Stimulated activated CD4-positive, alpha-beta T cell treated with anti-CD3 and anti-CD28 coated beads, TNF-alpha, amount 100 ng/mL, for 4 hours (primary cell): ENCODE measurements around the gene USP22.

Source experiments
- DNase-seq, 3 experiments: peaks; one replicate each; pipeline ENCODE4 v3.0.0-alpha.2; 2020; ENCODE audit warnings: low read depth in 3 of 3

The USP22 gene

DNA sequence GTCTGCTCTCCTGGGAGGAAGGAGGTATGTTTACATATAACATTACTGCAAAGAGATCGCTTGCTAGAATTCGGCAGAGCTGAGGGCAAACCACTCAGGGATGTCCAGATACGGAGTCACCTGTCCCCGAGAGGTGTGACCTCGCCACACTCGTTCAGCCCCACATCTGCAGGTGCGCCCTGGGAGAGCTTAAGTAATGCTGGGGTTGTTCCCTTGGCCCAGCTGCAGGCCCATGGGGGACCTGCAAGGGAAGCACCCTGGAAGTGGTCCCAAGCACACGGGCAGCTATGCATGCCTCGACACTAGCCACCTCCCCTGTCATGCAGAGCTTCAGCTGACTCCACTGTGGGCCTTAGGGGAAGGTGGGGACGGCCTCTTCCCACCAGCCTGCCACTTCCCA lies 22.2 kb downstream of the USP22 start:
- DNase-seq: no peak

DNA sequence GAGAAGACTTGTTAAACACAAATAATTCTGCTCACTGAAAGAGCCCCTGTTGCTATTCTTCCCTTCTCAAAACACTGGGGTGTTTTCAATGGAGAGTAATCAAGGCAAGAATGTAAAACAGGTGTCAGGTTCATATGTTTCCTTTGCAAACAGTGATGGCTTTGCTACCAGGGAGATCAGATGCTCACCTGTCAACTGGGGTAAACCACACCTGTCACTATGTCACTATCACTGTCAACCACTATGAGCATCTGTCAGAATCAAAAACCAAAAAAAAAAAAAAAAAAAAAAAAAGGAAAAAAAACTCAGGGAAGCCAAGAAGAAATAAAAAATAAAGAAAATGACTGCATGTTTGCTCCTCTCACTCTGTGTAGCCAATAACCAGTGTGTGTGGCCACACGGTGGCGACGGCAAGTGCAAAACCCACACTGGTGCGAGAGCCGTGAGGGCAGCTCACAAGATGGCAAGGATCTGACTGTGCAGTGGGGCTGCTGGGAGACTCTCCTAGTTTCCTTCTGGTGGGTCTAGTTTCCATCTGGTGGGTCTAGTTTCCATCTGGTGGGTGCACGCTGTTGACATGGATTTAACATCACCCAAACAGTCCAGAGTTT lies 22.7 kb downstream of the USP22 start:
- no peak for DNase-seq

DNA sequence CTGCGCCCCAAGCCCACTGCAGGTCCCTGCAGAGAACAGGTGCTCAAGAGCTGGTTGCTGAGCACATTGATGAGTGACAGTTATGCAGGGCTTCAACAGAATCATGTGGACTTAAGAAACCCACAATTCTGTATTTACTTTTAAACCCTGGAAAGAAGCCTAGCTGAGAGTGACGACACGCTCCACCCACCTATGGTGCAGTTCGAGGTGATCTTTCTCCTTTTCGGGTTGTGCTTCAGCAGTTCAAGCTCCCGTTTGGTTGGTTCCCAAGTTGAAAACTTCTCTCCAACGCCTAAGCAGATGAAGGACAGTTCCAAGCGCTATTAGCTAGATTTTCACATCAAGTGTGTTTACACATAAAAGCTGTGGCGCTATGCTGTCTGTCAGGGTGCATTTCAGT lies 23.9 kb downstream of the USP22 start:
- DNase-seq: no peak

DNA sequence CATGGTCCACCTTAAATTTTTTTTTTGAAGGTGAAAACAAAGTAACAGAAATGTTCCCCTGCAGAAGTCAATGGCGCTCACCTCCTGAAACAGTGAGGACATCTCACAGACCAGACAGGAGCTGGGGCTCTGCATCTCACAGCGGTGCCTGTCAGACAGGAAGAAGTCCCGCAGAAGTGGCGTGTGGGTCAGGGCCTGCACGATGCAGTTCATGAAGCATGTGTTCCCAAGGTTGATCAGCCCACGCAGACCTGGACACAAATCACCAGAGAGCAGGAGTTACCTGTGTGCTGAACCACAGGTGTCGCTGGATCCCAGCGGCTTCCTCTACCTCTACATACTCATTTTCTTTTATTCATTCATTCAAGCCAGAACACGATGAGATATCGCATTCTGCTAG lies 24.9 kb downstream of the USP22 start:
- DNase-seq: no peak

DNA sequence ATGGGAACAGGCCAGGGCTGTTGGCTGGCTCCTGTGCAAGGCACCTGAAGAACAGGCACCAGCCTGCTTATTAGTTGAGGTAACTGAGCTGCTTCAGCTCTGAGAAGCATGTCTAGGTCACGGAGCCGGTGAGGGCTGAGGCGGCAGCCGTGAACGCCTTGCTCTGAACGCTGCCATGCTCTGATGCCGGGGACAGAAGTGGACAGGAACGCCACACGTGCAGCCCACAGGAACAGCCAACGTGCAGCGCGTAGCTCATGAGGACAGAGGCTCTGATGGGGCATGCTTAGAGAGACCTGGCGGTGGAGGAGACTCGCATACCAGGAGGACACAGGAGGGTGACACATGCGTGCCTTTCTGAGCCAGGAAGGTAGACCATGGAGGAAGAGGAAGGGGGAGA lies 25.6 kb downstream of the USP22 start:
- DNase-seq: no peak

DNA sequence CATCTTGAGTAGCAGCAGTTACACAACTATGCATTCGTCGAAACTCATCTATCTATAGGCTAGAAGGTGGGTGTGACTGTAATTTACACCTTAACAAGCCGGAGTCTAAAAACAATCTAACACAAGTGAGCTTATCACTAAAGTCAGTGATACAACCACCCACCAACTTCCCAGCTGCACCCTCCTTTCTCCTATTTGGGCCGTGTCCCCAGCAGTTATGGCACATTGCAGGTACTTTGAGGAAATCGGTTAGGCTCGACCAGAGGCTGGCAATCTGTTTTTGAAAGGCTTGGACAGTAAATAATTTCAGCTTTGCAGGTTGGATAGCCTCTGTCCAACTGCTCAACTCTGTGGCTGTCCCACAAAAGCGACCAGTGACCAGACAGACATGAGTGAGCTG lies 26.0 kb downstream of the USP22 start:
- no peak for DNase-seq

DNA sequence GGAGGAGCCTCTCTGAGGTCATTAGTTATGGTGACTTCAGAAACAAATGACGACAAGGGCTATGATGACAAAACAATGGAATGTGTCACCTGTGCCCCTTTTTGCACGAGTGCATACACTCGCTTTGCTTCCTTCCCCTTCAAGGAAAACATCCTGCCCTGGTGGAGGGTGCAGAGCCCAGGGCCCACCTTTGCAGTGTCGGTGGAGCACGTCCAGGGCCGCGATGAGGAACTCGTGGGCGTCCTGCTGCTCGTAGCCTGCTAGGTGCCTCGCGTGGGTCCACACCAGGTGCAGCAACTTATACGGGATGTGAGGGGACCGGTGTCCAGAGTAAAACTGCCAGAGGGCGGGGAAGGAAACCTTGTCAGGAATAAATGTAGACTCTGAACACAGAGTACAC lies 27.2 kb downstream of the USP22 start:
- no peak for DNase-seq

DNA sequence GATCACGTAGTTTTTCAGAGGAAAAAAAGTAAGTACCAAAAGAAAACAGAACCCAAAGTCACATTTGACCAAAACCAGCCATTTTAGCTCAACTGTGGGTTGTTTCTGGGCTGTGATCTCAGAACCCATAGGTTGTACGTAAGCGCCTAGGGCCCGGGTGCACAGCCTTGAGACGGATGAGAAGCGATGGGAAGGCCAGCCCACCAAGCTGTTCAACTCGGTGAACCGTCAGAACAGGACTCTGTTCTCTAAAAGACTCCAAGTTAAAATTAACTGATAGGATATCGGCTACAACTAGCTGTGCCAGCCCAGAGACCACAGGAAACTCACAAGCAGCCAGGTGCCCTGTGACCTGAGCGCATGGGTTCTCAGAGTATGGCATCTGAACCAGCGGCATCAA lies 28.3 kb downstream of the USP22 start:
- no peak for DNase-seq

DNA sequence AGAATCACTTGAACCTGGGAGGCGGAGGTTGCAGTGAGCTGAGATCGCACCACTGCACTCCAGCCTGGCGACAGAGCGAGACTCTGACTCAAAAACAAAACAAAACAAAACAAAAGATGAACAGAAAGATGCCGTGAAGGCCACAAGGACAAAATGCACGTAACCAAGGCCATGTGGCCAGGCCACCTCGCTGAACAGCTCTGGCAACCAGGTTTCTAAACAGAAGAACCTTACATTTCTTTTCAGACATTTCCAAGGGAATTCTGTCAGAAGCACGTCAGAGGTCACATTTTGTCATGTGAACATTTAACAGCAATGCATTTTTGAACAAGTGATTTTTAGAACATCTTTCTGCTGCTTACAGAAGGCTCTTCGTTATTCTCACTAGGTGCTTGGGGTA lies 28.8 kb downstream of the USP22 start:
- DNase-seq: no peak

DNA sequence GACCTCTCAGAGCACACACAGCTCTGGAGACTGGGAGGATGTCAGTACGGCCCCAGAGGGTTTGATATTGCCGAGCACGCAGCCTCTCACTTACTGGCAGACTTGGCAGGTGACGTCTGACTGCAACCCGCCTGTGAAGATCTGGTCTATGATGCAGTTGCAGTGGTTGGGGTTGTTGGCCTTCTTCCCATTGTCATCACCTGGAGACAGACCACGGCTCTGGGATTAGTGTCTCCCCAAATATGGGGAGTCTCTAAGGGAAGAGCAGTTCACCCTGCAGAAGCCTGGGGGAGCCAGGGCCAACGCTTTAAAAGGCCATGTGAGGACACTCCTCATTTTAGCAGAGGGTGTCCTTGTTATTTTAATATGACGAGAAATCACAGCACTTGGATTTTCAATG lies 30.1 kb downstream of the USP22 start:
- DNase-seq: no peak

DNA sequence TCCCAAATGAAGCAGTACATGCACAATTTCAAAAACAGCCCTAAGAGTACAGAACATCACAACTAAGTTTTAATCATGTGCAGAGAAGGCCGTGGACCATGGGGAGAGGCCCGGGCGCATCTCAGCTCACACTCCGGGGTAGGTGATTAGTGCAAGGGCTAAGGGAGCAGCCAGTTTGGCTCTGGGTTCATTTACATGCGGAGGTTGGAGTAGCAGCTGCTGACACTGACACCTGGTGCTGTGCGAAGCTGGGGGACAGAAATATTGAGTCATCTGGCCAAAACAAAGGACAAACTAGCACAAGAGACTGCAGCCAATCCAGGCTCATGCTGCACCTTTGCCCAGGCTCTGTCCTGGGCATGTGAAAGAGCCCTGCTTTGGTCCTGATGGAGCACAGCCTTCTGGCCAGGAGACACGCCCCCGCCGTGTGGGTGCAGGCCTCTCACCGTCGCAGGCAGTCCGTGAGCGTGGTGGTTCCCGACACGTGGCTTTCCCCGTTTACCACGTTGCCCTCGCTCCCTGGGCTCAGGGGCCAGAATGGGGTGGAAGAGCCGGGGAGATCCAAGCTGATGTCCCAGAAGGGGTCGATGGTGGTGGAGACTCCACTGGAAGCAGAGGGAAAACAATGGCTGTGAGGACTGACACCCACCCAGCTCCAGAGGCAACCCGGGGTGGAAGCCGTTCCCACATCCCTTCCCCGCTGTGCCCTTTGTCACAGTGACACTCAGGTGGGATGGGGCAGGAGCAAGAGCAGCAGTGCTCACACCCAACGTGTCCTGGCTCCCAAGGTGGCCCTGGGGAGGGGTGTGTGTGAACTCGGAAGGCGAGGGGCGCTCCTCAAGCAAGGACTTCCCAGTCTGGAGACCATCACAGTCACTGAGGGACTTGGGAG lies 31.9 kb downstream of the USP22 start:
- DNase-seq: no peak

DNA sequence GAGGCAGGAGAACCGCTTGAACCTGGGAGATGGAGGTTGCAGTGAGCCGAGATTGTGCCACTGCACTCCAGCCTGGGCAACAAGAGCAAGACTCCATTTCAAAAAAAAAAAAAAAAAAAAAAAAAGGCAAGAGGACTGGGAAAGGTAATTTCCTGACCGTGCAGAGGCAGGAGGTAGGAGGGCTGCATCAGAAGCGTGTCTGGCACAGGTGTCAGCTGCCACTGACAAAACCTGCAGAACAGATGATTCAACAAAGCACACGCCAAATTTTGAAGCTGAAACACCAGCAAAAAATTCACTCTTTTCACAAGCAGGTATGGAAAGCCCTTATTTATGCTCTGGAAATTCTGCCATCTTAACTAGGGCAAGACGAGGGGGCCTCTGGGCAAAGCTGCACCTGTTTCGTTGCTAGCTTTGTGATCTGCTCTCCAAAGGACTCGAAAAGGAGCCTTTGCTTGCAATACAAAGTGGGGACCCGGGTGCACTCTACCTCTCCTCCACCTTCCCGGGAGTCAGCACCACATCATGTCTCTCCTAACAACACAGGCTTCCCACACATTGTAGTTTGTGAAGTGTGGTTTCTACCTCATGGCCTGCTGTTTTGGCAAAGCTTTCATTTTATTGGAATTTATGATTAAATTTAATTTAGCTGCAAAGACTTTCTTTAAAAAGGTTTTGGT lies 33.7 kb downstream of the USP22 start:
- DNase-seq: no peak

DNA sequence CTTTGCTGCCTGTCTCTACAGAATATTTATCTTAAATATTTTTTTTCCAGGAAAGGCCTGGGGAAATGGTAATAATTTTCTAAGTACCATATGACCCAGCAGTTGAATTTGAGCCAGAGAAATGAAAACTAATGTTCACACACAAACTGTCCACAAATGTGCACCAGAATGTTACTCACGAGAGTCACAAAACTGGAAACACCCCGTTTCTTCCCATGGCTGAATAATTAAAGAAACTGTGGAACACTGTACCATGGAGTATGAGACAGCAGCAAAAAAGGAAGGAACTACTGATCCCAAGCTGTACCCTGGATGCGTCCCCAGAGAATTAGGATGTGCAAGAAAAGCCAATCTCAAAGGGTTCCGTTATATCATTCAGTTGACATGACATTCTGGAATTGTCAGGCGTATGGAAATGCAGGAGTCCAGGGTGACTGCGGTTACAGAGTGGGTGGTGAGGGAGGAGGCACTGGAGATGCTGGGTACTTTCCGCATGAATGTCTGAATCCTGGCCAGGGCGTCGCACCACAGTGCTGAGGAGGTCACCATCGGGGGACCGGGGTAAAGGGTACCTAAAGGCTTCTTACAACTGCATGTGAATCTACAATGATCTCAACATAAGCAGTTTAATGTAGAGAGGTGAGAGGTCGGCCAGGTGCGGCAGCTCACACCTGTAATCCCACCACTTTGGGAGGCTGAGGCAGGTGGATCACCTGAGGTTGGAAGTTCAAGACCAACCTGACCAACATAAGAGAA lies 34.5 kb downstream of the USP22 start:
- no peak for DNase-seq

DNA sequence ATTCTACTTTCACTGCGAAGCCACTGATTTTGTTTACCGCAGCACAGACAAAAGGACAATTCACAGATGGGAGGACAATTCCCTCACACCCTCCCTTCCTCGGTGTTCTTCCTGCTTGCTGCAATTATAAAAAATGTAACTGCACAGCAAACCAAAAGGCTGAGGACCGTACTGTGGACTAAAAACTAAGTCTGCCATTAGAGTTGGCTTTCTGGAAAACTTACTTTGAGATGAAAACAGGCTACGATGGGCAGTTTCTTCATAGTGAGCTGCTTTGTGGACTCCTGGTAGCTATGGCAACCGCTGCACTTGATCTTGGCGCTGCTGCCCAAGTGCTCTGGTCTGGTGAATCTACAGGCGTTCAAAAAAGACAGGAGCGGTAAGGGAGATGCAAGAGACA lies 35.2 kb downstream of the USP22 start:
- DNase-seq: no peak

DNA sequence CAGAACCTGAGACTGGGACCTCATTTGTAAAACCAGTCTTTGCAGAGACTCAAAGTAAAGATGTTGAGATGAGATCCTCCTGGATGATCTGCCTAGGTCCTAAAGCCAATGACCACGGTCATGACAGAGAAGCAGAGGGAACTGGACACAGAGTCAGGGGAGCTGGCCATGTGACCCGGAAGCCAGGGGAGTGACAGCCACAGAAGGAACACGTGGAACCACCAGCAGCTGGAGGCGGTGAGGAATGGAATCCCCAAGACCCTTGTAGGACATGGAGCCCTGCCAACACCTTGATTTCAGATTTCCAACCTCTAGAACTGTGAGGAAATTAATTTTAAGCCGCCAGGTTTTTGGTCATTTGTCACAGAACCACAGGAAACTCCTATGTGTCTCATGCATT lies 37.0 kb downstream of the USP22 start:
- no peak for DNase-seq

DNA sequence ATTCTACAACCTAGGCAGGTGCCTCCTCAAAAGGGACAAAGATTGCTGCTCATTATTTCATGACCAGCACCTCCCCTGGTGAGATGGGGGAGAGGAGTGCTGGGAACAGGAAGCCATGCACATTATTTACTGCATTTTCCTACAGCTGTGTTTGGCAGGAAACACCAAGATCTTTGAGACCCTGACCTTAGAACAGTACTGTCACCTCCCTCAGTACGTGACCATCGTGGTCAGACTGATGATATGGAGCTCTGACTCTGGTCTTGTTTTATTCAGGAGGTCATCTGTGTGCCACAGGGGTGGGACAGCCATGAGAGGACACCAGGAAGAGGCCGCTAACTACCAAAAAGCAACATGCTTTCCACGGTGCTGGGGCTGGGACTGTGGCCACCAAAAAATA lies 37.4 kb downstream of the USP22 start:
- DNase-seq: no peak

DNA sequence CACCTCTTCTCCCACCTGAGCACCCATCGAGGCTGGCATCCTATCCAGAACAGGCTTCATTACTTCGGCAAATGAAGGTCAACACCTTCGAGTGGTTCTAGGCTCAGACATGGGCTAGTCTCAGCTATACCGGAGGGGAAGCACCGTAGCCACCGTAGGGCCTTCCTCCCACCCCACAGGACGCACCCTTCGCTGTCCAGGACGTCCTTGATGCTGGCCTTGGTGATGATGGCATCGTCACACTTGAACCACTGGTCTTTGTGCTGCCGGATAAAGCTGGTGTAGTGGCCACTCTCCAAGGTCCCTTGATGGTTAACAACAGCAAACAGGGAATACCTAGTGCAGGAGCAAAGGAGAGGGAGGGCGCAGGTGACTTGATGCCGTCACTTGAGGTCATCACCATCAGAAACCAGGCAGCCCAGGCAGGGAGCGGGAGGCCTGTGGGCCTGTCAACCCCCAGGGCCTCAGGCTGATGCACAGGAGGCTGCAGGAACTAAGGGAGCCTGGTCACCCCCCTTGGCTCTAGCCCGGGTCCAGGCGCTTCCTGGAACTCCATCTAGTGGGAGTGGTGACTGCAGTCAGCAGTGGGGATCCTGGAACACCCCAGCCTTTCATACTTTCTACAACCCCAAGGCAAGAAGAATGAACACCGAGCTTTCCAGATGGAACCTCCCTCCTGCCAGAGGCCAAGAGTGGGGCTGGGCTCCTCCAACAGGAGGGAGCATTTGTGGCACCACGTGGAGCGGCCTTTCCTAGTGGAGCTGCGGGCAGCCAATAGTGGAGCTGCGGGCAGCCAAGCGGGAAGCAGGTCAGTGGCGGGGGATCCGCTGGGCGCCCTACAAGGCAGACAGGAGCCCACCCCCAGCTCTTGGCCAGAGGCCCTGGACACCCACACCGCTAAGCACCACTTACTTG lies 38.5 kb downstream of the USP22 start:
- DNase-seq: no peak

DNA sequence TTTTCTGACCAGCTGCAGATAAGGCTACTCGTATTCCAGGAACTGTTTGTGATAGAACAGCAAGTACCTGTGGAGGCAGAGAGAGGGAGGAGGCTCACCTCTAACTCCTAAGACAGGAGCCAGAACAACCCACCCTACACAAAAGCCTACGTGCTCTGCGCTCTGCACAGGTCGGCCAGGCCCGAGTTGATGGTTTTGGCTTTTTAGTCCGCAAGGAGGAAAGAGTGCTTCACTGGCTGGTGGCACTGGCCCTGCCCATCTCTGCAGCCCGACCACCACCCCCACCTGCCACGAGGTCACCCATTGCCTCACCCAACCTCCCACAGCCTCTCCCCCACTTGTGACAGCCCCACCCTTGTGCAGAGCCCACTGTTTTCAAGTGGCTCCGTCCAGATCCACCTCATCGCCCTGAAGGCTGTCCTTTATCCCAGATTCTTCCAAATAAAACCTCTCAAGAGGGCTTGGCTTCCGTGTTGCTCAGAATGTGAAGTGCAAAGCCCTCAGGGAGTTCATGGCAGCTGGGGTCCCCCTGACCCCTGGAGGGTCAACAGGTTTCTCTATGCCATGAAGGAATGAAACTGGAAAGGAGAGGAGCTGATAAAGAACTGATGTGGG lies 39.7 kb downstream of the USP22 start:
- DNase-seq: no peak

DNA sequence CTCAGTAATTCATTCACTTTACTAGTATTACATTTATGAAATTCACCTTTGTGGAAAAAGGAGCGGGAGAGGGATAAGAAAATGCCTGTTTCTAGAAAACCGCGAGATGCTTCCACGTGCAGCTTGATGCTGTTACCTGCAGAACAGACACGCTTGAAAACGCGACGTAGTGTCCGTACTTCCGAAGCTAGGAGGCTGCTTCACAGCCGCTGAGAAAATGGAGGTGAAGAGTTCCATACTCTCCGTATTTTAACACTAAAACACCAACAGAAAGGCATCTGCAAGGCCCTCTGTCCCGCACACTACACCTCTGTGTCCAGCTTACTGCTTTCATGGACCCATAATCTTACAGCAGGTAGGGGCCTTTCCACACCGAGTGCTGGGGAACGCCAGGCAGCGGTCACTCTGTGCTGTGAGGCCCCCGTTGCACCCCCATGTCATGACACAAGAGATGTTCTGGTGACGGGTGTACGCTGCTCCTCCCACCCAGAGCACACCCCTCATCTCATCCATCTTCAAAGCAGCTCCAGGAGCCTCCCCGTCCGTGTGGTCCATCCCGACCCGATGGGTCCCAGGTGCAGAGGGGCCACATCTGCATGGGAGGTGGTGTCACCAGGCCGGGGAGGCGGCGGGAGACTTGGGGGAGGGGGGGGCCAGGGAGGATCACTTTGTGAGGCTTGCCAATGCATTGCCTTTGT lies 40.4 kb downstream of the USP22 start:
- DNase-seq: no peak

DNA sequence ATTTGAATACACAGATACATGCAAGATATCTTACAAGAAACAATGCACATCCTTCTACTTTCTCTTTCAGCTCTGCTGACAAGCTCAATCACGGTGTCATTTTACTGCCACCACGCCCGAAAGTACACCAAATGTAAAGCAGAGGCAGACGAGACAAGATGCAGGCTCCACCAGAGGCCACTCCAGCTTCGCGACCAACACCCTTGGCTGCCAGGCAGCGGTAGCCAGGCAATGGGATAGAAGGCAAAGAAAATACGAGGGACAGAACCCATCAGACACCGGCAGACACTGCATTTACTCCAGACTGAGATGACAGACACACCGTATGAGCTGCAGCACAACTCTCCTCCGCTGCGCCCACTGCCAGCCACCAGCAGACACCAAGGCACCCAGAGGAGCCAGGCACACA lies 41.0 kb downstream of the USP22 start:
- no peak for DNase-seq
